GM15510 (cell line): ENCODE data around the gene TRIM17.

Experiments used
- POLR2A ChIP-seq: IDR thresholded peaks from 3 replicates; pipeline ENCODE4 v1.6.1; 2011; ENCODE audit warnings: borderline replicate concordance; ENCODE audit not compliant: insufficient read length; ENCODE audit errors: extremely low read depth

TRIM17 gene

GRCh38 chr1:228455715-228456114, 39.1 kb upstream of the TRIM17 start:
- TF ChIP-seq POLR2A = no peak

- TF ChIP-seq POLR2A = no peak
These were observed 37.6 kb upstream of the TRIM17 start for GRCh38 chr1:228454238-228454637.

- no peak for TF ChIP-seq POLR2A
These were observed 37.0 kb upstream of the TRIM17 start for GRCh38 chr1:228453614-228454013.

GRCh38 chr1:228453022-228453560, 36.4 kb upstream of the TRIM17 start:
- TF ChIP-seq POLR2A = no peak

- no peak for TF ChIP-seq POLR2A
These were observed 35.7 kb upstream of the TRIM17 start for GRCh38 chr1:228452194-228453021.

- no peak for TF ChIP-seq POLR2A
These were observed 33.5 kb upstream of the TRIM17 start for GRCh38 chr1:228450200-228450599.

- TF ChIP-seq POLR2A = no peak
These were observed 31.7 kb upstream of the TRIM17 start for GRCh38 chr1:228448372-228448771.

GRCh38 chr1:228446852-228447251, 30.2 kb upstream of the TRIM17 start:
- no peak for TF ChIP-seq POLR2A

- no peak for TF ChIP-seq POLR2A
These were observed 29.4 kb upstream of the TRIM17 start for GRCh38 chr1:228445843-228446650.

- no peak for TF ChIP-seq POLR2A
These were observed 28.8 kb upstream of the TRIM17 start for GRCh38 chr1:228445490-228445842.

- no peak for TF ChIP-seq POLR2A
These were observed 26.7 kb upstream of the TRIM17 start for GRCh38 chr1:228443395-228443794.

GRCh38 chr1:228440761-228441500, 24.3 kb upstream of the TRIM17 start:
- TF ChIP-seq POLR2A = no peak

- no peak for TF ChIP-seq POLR2A
These were observed 21.6 kb upstream of the TRIM17 start for GRCh38 chr1:228438266-228438665.

GRCh38 chr1:228437424-228437962, 20.8 kb upstream of the TRIM17 start:
- no peak for TF ChIP-seq POLR2A
